Hematopoietic multipotent progenitor cell treated with erythropoietin and hydrocortisone succinate and interleukin-3 and kit ligand, for 6 days (in vitro differentiated cells): ENCODE measurements around the gene GJA4.
A peak's percentile ranks its signal among the peaks of the same experiment; 100 is the strongest.
"Not testable (repeated sequence)": the region's sequence is repeated elsewhere in the genome, so short reads cannot be mapped to it uniquely, and the experiment has no call there.

ENCODE experiments used
- DNase-seq: peaks from one replicate; pipeline ENCODE4 v3.0.0-alpha.2; 2015

GJA4 gene

GRCh38 chr1:34794001-34794789 is 1.4 kb downstream of the GJA4 start:
- no peak for DNase-seq

- DNase-seq = no peak
These were observed 2.0 kb downstream of the GJA4 start for GRCh38 chr1:34794790-34795180.

DNA sequence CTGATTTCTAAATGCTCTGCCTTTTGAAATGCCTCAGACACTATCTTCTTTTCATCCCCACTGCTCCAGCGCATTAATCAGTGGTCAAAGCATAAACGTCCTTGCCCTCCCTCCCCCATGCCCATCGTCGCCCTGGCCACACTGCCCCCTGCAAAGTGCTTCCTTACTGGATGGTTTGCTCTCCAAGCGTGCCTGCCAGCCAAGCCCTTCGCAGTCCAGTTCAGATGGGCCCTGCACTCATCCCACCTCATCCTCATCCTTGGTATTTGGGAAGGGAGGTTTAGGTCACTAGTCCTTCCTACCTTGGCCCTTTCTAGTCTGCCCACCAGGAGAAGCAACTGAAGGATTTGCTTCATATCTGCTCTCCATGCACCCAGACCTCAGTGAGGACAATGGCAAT is 3.1 kb downstream of the GJA4 start:
- no peak for DNase-seq

DNA sequence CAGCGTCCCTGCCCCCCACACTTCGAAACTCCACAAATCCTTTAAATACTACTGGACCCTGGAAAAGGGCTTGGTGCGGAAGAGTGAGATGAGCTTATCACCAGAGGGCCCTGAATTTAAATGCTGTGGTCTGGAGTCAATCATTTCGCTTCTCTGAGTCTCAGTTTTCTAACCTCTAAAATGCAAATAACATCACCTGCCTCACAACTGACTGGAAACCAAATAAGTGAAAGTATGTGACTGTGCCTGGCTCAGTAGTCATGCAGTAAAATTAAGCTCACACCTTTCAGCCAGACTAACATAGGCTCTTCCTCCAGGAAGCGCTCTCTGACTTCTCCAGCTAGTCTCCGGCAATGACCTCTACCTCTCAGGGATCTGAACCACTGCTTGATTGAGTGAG is 4.2 kb downstream of the GJA4 start:
- no peak for DNase-seq

DNA sequence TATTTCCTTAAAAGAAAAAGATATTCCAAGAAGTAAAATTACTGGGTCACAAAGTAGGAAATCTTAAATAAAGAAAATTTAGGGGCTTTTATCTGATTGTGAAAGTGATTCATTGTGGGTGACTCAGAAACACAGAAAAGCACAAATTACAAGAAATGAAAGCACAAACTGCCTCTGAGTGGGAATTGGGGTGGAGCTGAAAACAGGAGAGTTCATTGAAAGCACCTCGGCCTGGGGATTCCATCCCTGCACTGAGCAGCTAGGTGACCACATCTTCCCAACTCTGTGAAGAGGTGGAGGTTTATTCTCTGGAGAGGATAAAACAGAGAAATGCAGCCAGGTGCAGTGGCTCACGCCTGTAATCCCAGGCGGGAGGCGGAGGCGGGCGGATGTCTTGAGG is 7.4 kb downstream of the GJA4 start:
- DNase-seq = no peak

GRCh38 chr1:34803770-34804169 is 11.0 kb downstream of the GJA4 start:
- no peak for DNase-seq

DNA sequence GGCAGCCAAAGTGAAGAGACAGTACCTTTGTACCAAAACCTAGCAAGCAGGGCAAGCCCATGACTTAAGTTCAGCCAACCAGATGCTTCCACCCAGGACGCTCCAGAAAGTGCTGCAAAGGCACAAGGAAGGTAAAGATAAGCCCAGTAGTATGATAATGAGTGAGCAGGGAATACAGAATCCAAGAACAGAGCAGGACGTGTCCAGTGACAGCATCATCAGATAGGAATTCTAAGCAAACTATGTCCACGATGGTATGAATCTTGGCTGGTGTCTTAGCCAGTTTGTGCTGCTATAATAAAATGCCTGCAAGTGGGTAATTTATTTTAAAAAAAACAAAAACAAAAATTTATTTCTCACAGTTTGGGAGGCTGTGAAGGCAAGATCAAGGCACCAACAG is 13.6 kb downstream of the GJA4 start:
- DNase-seq = no peak

- no peak for DNase-seq
These were observed 15.4 kb downstream of the GJA4 start for GRCh38 chr1:34808051-34808810.

- DNase-seq = not testable (repeated sequence)
These were observed 18.0 kb downstream of the GJA4 start for GRCh38 chr1:34810781-34811180.

GRCh38 chr1:34816332-34816731 is 23.5 kb downstream of the GJA4 start:
- DNase-seq = no peak

GRCh38 chr1:34816778-34817177 is 24.0 kb downstream of the GJA4 start:
- no peak for DNase-seq

DNA sequence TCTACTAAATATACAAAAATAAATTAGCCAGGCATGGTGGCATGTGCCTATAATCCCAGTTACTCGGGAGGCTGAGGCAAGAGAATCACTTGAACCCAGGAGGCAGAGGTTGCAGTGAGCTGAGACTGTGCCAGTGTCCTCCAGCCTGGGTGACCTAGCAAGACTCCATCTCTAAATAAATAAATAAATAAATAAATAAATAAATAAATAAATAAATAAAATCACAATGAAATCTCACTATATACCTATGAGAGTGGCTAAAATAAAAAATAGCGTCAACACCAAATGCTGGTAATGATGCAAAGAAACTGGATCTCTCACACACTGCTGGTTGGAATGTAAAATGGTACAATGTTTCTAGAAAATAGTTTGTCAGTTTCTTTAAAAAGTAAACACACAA is 26.1 kb downstream of the GJA4 start:
- DNase-seq = not testable (repeated sequence)

GRCh38 chr1:34822202-34822601 is 29.4 kb downstream of the GJA4 start:
- DNase-seq = no peak

DNA sequence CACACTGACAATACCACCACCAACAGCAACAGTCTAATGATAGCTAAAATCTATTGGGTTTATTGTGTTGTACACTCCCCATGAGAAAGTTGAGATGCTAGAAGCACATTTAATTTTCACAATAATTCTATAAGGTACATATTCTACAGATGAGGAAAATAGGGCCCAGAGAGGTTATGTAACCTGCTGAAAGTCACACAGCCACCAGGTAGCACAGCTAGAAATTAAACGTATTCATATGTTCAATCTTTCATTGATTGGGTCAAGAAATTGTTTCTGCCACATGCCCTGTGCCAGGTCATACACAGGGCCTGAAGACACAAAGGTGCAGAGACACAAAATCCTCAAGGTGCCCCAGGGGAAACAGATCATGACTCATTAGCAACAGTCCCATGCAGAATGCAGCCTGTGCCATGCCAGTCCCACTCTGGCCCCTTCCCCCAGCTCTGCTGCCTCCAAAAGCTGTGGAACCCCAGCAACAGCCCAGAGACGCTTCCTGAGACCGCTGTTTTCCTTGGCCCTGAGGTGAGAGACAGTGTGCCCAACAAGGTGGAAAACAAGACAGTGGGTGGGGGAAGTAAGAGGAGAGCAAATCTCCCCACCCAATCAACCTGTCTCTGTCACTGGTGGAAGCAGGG is 32.1 kb downstream of the GJA4 start:
- no peak for DNase-seq

- DNase-seq = peak; percentile 30
These were observed 32.8 kb downstream of the GJA4 start for GRCh38 chr1:34825455-34826091.

DNA sequence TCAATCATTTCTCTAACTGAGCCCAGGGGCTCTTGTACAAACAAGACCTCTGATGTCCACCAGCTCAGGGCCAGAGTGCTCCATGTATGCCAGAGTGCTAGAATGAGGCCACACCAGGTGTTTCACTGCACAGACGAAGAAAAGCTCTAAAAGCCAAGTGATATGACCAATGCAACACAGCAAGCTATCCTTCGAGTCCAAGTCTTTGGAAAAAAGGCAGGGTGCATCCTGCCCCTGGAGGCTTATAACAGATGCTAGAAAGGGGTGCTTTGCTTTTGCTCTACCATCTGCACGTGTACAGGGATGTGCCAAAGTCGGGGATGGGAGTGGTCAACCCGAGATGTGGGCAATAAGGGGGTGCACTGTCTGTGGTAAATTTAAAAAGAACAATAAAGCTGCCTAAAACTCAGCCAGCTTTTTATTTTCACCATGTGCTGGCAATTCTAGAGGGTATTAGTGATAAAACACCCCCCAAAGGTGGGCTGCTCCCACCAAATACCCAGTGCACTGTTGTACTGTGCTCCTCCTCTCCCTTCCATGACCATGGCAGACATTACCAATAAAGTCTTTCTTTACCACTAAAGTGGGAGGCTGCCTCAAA is 34.6 kb downstream of the GJA4 start:
- no peak for DNase-seq

DNA sequence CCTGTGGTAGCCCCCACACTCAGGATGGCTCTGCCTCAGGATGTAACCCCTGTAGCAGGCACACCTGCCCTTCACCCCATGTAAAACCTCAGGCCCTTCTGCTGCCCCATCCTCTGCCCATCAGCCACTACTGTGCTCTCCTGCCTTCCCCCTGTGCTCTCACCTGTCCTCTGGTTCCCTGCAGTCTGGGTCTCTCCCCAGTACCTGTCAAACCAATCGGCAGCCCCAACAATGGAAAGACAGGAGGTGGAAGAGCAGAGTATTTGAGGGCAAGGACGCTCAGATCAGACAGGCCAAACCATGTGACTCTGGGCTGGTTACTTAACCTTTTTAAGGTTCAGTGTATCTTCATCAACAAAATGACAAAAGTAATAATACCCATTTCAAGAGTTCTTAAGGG is 35.8 kb downstream of the GJA4 start:
- DNase-seq = no peak

GRCh38 chr1:34829250-34829649 is 36.5 kb downstream of the GJA4 start:
- DNase-seq = peak; percentile 82

DNA sequence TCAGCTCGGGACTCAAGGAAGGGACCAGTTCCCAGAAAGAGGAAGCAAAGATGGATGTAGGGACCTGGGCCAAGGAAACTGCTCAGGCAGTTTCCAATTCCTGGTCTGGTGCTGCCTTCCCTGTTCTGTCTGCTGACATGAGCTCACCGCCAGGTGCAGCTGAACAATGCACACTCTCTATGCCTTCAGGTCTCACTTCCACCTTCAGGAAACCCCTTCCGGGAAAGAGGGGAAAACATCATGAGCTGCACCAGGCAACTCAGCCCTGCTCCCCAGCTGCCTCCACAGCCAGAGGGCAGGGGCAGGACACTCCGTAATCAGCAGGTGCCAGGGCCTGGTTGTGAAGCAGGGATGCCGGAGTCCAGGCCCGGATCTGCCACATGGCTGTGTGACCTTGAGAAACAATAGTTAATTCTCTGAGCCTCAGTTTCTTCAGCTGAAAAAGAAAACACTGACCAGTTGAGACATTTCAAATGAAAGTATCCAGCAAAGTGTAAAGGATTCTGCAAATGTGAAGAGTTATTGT is 39.0 kb downstream of the GJA4 start:
- no peak for DNase-seq

- peak; percentile 62 for DNase-seq
These were observed 40.9 kb downstream of the GJA4 start for GRCh38 chr1:34833711-34834110.

GRCh38 chr1:34839526-34840305 is 46.9 kb downstream of the GJA4 start:
- no peak for DNase-seq

DNA sequence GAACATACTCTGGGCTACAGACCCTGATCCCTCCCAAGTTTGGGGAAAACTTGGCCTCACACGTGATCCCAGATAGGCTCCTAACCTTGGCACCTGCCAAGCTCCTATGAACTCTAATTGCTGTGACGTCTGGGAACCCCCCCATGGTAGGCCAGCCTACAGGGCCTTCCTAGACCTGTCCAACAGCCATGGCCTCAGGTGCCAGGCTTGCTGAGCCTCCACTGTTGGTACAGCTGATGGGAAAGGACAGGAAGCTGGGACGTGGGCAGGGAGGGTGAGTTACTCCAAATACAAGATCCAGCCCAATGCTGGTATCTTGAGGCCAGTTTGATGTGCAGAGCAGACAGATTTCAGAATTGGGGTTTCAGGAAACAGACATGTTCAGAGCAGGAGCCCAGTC is 47.6 kb downstream of the GJA4 start:
- DNase-seq = no peak
